GM15510 (cell line): Measurements from ENCODE around the gene EFEMP1.

Experiments used
- POLR2A ChIP-seq: IDR thresholded peaks from 3 replicates; pipeline ENCODE4 v1.6.1; 2011; ENCODE audit warnings: borderline replicate concordance; ENCODE audit not compliant: insufficient read length; ENCODE audit errors: extremely low read depth

EFEMP1 gene

GRCh38 chr2:55885944-55886281 is 37.7 kb downstream of the EFEMP1 start:
- no peak for TF ChIP-seq POLR2A

DNA sequence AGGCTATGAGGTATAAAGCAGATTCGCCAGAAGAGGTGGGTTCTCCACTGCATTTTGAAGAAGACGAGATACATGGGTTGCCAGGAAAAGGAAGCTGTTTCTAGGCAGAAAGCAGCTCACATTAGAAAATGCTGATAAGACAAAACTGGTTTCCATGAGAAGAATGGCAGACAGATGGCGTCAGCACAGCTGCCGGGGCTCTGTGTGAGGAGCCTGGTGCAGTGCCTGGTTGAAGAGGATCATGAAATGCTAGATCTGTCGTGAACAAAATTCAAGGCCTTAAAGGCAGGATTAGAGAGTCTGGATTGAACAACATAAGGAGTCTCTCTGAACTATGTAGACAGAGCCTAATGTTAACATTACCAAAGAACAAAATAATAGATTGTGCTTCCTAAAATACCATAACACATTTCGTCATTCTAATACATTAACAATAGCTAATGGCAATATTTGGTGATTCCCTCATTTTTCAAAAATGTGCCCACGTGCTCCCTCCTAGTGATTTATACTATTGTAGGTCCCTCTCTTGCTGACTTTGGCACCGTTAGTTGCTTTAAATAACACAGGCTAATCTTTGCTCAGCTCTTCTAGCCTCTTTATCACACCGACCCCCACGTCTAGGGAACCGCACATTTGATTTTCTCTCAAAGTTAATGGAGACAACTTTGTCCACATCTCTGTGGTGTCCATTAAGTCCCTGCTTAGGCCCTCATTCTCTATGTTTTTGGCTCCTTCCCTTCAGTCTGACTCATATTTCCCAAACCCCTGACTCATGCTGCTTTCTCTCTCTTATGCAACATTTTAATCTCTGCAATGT is 38.2 kb downstream of the EFEMP1 start:
- no peak for TF ChIP-seq POLR2A

DNA sequence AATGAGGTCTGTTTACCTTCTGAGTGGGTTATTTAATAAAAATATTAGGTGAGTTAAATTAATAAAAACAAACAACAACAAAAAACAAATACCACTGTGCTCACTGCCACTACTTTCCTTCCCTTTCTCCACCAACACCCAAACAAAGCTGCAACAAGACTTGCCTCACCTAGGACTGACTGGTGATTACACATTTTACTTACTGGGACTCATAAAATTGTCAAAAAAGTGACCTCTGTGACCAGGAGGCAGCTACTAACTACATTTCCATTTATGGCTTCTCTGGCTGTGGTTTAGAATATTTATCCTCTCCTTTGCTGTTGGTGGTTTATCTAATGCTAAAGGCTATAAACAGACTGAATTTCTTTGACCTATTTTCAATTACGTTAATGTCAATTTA is 39.8 kb downstream of the EFEMP1 start:
- TF ChIP-seq POLR2A = no peak

DNA sequence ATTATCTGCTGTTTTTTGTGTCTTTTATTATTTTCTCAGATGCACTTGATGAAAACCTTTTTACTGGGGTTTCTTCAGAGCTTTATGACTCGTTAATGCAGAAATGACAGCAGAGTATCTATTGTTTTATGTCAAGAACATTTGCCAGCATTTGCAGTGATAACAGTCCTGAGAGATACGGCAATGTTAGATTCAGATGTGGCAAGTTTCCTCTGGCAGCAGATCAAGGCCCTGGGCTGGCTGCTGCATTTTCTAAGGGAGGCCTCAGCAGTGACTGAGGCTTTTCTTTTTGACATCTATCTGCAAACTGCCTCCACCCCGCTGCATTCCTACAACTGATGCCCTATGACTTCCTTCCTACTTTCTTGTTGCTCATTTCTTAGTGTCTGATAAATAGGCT is 40.2 kb downstream of the EFEMP1 start:
- no peak for TF ChIP-seq POLR2A

DNA sequence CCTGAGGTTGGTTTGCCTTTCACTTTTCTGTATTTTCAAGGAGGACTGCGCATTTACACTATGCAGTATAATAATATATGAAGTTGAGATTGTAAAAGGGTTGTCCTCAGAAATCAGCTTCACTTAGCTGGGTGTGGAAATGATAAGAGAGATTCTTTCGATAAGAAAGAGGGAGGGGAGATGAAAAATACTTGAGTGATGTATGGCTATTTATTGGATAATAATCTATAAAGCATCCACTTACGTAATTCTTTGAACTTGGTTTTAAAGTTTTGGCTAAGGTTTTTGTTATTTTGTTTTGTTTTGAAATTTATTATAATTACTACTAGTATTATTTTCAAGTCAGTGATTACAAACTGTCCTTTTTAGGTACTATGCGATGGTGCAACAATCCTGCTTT is 40.6 kb downstream of the EFEMP1 start:
- TF ChIP-seq POLR2A = no peak

DNA sequence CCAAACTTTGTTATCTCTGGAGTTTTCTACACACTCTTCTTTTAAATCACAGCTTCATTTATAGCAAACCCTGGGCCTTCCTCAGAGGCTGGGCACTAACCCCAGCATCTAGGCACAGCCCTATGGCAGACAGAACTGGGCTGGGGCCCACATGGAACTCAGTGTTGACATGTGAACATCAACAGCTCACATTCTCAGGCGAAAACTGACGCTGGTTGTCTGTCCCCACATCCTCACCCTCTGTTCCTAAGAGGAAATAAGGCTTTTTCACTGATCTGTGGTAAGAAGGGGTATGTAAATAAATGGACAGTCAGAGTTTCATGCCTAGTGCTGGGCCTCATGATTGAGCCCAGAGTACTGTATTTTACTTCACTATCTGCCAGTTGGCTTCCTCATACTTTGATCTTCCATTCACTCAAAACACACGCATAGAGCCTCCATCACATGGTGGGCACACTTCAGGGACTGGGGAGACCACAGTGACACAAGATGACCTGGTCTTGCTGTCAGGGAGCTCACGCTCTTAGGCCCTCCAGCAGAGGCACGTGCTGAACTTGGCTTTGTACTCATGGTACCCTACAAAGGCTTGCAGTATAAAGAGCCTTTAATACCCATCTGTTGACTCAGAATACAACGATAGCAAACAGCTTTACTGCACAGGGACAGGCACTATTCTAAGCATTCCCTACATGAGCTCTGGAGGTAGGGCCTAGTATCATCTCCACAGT is 43.0 kb downstream of the EFEMP1 start:
- no peak for TF ChIP-seq POLR2A

GRCh38 chr2:55879976-55880375 is 43.6 kb downstream of the EFEMP1 start:
- TF ChIP-seq POLR2A = no peak

- no peak for TF ChIP-seq POLR2A
Observed at GRCh38 chr2:55877087-55877436, 46.5 kb downstream of the EFEMP1 start.

DNA sequence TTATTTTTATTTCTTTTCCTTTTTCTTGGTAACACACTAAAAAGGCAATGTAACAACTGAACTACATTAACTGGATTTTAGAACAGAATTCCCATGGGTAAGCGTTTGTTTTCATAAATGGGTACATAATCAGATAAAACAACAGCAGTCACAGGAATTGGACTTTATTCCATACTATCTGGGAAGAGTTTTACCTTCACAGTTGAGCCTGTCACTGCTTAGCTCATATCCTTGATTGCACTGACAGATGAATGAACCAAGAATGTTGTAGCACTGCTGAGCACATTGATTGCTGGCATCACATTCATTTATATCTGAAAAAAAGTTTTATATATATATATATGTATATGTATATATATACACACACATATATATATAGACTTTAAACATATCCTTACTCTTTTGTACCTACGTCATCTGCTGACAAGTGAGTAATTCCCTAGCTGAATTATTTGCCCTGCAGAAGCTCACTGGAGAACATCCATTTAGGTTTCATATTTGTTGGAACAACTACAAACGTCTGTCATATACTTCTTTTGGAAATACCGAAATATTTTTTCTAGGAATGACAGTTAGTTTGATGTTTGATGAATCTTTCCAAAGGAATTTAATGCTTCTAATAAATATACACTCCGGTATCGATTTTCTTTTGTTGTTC is 47.0 kb downstream of the EFEMP1 start:
- no peak for TF ChIP-seq POLR2A

DNA sequence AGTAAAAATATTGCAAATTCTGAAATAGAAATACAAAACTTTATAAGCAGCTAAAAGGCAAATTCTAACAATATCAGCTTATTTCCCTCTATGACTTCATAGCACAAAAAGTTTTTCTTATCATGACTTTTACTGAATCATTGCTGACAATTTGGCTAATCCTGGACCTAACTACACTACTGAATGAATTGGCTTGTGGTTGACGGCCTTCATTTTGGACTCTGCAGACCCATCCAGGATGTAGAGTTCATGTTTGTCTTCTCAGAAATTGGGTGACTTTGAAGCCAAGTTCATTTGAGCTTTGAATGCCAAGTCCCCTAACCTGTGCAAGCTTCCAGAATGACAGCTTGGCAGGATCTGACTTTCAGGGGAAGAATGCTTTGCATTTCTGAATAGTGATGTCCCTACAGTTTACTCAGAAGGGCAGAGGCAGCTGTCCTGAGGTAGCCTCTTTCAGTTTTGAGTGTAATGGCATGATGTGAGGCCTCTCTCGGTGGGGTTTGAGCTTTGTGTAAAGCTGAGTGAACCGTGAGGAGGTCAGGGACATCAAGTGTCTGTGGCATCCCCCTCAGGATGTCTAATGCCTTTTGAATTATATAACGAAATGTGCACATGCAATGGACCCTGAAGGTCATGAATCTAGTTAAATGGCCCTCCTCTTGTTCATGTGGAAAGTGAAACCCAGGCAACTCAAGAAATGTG is 48.0 kb downstream of the EFEMP1 start:
- TF ChIP-seq POLR2A = no peak

GRCh38 chr2:55874338-55874737 is 49.2 kb downstream of the EFEMP1 start:
- TF ChIP-seq POLR2A = no peak

- no peak for TF ChIP-seq POLR2A
Observed at GRCh38 chr2:55871637-55872036, 51.9 kb downstream of the EFEMP1 start.

- no peak for TF ChIP-seq POLR2A
Observed at GRCh38 chr2:55869637-55870325, 53.8 kb downstream of the EFEMP1 start.

DNA sequence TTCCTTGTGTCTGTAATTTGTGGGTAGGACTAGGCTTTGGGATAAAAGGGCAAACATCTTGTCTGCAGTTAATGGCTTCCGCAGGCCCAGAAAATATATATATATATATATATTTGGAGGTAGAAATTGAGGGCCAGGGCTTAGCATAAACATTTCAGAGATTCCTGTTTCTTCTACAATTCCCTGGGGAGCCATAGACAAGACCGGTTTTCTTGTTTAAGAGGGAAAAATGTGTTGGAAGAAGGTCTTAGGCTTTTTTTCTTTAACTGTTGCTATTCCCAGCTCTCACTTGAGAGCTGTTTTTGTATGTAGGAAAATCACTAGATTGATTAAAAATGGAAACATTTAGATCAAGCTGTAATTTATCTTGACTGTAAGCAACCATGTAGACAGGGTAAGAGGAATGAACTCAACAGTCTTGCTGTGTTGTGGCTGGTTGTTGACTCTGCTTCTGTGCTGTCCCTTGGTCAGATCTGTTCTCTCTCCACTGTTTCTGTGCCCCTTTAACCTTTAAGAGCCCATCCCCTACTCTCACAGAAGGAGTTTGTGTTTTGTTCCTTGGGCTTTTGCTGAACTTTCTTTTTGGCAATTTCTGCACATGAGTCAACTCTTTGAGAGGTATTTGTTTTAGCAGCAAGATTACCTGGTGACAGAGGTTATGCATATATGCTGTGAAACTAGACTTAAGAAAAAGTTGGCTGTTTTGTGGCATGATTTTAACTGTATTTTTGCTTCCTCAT is 58.3 kb downstream of the EFEMP1 start:
- TF ChIP-seq POLR2A = no peak

DNA sequence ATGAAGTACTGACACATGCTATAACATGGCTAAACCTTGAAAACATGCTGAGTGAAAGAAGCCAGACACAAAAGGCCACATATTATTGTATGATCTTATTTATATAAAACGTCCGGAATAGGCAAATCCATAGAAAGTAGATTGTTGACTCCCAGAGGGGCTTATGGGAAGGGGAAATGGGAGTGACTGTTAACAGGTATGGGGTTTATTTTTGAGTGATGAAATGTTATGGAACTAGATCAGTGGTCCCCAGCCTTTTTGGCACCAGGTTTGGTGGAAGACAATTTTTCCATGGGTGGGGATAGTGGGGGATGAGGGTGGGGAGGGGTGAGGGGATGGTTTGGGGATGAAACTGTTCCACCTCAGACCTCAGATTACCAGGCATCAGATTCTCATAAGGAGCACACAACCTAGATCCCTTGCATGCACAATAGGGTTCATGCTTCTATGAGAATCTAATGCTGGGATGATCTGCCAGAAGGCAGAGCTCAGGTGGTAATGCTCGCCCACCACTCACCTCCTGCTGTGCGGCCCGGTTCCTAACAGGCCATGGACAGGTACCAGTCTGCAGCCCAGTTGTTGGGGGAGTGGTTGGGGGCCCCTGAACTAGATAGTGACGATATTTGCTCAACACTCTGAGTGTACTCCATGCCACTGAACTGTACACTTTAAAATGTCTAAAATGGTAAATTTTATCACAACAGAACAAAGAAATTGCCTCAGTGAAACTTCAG is 59.1 kb downstream of the EFEMP1 start:
- TF ChIP-seq POLR2A = no peak
